H1 (cell line): ENCODE results near the gene IL21.

Experiments used
- ATF3 ChIP-seq: IDR thresholded peaks from 2 replicates; pipeline ENCODE4 v1.6.1; 2011; ENCODE audit warnings: low read depth, mild to moderate bottlenecking, low read length; ENCODE audit not compliant: insufficient read depth
- CTCF ChIP-seq, 3 experiments: IDR thresholded peaks; 1 replicate in 2 of 3; 2 replicates in 1 of 3; pipeline versions ENCODE4 v1.5.1 to v1.6.1; 2011; ENCODE audit warnings: low read length in 3 of 3, mild to moderate bottlenecking in 3 of 3, inconsistent platforms in 2 of 3, low read depth in 1 of 3, moderate library complexity in 1 of 3; ENCODE audit not compliant: insufficient read depth in 1 of 3; ENCODE audit errors: control extremely low read depth in 1 of 3
- EZH2 ChIP-seq: fragments of 200-600 bp; sonication (generic); IDR thresholded peaks from 2 replicates; pipeline ENCODE4 v1.7.1; 2012; ENCODE audit warnings: low read depth, mild to moderate bottlenecking, moderate library complexity, low read length, inconsistent platforms; ENCODE audit not compliant: severe bottlenecking
- GTF2F1 ChIP-seq: IDR thresholded peaks from 2 replicates; pipeline ENCODE4 v1.6.1; 2012; ENCODE audit warnings: low read depth, low read length, improper control_type of control experiment, borderline replicate concordance
- MAFK ChIP-seq: IDR thresholded peaks from 2 replicates; pipeline ENCODE4 v1.6.1; 2012; ENCODE audit warnings: low read depth, mild to moderate bottlenecking, improper control_type of control experiment, low read length
- NRF1 ChIP-seq: IDR thresholded peaks from 2 replicates; pipeline ENCODE4 v1.6.1; 2011; ENCODE audit warnings: mild to moderate bottlenecking, low read depth, low read length, improper control_type of control experiment
- POLR2A ChIP-seq, 2 experiments: IDR thresholded peaks; 1 replicate in 1 of 2; 2 replicates in 1 of 2; pipeline ENCODE4 v1.6.1; 2011; ENCODE audit warnings: low read depth in 2 of 2, low read length in 2 of 2, mild to moderate bottlenecking in 2 of 2; ENCODE audit errors: control extremely low read depth in 1 of 2
- POLR2AphosphoS5 ChIP-seq: IDR thresholded peaks from 2 replicates; pipeline ENCODE4 v1.6.1; 2011; ENCODE audit warnings: low read depth, low read length
- RFX5 ChIP-seq: IDR thresholded peaks from 2 replicates; pipeline ENCODE4 v1.6.1; 2011; ENCODE audit warnings: low read depth, low read length, improper control_type of control experiment, borderline replicate concordance
- TEAD4 ChIP-seq: IDR thresholded peaks from 2 replicates; pipeline ENCODE4 v1.6.1; 2012; ENCODE audit warnings: low read depth, low read length, inconsistent platforms, mixed read lengths
- YY1 ChIP-seq: IDR thresholded peaks from 2 replicates; pipeline ENCODE4 v1.6.1; 2011; ENCODE audit warnings: low read depth, mild to moderate bottlenecking, low read length

- TF ChIP-seq ATF3 (no peak), CTCF (IDR thresholded peaks at IDR 0.05; ENCODE audit: control extremely low read depth in 1 of 3, insufficient read depth in 1 of 3, low read depth in 1 of 3, low read length in 3 of 3) (no peak), MAFK (no peak), POLR2A (IDR thresholded peaks at IDR 0.05; ENCODE audit: control extremely low read depth in 1 of 2, low read depth in 2 of 2, low read length in 2 of 2) (no peak), POLR2AphosphoS5 (no peak), EZH2 (no peak), GTF2F1 (no peak), YY1 (no peak), RFX5 (no peak), TEAD4 (no peak), NRF1 (no peak)
These were observed 1.5 kb upstream of the IL21 start for GRCh38 chr4:122622400-122622799.
